ENCODE measurements around the gene PLEKHG5.

The PLEKHG5 gene

GRCh38 chr1:6476483-6476882 lies 15.0 kb downstream of the PLEKHG5 start:
- no peaks in the 10 kb centered on the region for H3K4me1 ChIP-seq (ENCODE audit: low read length)
- H2AFZ ChIP-seq (ENCODE audit: low read depth, low read length), result no peak overlapping the region
- H3K27me3 ChIP-seq (ENCODE audit: low read depth, low read length), result no peaks in the 10 kb centered on the region
- no peak overlapping the region for H3K9ac ChIP-seq (ENCODE audit: low read length)
- H3K4me2 ChIP-seq (ENCODE audit: low read length), result no peak overlapping the region
- H3K27ac ChIP-seq (ENCODE audit: low read length), result no peak overlapping the region
- no peaks in the 10 kb centered on the region for H3K9me3 ChIP-seq (ENCODE audit: insufficient read depth, low read length)
- no peak for TF ChIP-seq EZH2phosphoT487 (IDR thresholded peaks at IDR 0.05; ENCODE audit: low read depth)
- TF ChIP-seq, protein P1, sequence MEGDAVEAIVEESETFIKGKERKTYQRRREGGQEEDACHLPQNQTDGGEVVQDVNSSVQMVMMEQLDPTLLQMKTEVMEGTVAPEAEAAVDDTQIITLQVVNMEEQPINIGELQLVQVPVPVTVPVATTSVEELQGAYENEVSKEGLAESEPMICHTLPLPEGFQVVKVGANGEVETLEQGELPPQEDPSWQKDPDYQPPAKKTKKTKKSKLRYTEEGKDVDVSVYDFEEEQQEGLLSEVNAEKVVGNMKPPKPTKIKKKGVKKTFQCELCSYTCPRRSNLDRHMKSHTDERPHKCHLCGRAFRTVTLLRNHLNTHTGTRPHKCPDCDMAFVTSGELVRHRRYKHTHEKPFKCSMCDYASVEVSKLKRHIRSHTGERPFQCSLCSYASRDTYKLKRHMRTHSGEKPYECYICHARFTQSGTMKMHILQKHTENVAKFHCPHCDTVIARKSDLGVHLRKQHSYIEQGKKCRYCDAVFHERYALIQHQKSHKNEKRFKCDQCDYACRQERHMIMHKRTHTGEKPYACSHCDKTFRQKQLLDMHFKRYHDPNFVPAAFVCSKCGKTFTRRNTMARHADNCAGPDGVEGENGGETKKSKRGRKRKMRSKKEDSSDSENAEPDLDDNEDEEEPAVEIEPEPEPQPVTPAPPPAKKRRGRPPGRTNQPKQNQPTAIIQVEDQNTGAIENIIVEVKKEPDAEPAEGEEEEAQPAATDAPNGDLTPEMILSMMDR (IDR thresholded peaks at IDR 0.05; ENCODE audit: low read depth, low read length), result no peak
- no peaks in the 10 kb centered on the region for H3K36me3 ChIP-seq (replicated peaks; ENCODE audit: low read depth, low read length)
- H3K79me2 ChIP-seq (ENCODE audit: low read length), result no peaks in the 10 kb centered on the region
- H4K20me1 ChIP-seq (ENCODE audit: insufficient read depth, low read length), result no peaks in the 10 kb centered on the region
- H3K4me3 ChIP-seq (ENCODE audit: low read length), result no peak overlapping the region

- Histone ChIP-seq H3K4me3 (ENCODE audit: low read length) (peak overlapping the region; percentile 51), H3K9me3 (ENCODE audit: insufficient read depth, low read length) (no peaks in the 10 kb centered on the region), H3K4me2 (ENCODE audit: low read length) (peak overlapping the region; percentile 71), H3K36me3 (replicated peaks; ENCODE audit: low read depth, low read length) (no peaks in the 10 kb centered on the region), H2AFZ (ENCODE audit: low read depth, low read length) (0 out of 2 replicates have a peak overlapping the region, but pooled peaks have one; percentile 25), H3K79me2 (ENCODE audit: low read length) (no peaks in the 10 kb centered on the region), H3K27ac (ENCODE audit: low read length) (no peak overlapping the region), H4K20me1 (ENCODE audit: insufficient read depth, low read length) (no peaks in the 10 kb centered on the region), H3K4me1 (ENCODE audit: low read length) (no peaks in the 10 kb centered on the region), H3K27me3 (ENCODE audit: low read depth, low read length) (no peaks in the 10 kb centered on the region), H3K9ac (ENCODE audit: low read length) (no peak overlapping the region)
- TF ChIP-seq EZH2phosphoT487 (IDR thresholded peaks at IDR 0.05; ENCODE audit: low read depth), result no peak
- TF ChIP-seq, protein P1 (IDR thresholded peaks at IDR 0.05; ENCODE audit: low read depth, low read length), result peak; percentile 81
Observed at GRCh38 chr1:6475381-6476133, 15.9 kb downstream of the PLEKHG5 start.

GRCh38 chr1:6474815-6475282 lies 16.6 kb downstream of the PLEKHG5 start:
- Histone ChIP-seq H3K4me3 (ENCODE audit: low read length) (no peak overlapping the region), H2AFZ (ENCODE audit: low read depth, low read length) (no peak overlapping the region), H3K9ac (ENCODE audit: low read length) (no peak overlapping the region), H4K20me1 (ENCODE audit: insufficient read depth, low read length) (no peaks in the 10 kb centered on the region), H3K27me3 (ENCODE audit: low read depth, low read length) (no peaks in the 10 kb centered on the region), H3K36me3 (replicated peaks; ENCODE audit: low read depth, low read length) (no peaks in the 10 kb centered on the region), H3K9me3 (ENCODE audit: insufficient read depth, low read length) (no peaks in the 10 kb centered on the region), H3K4me1 (ENCODE audit: low read length) (no peaks in the 10 kb centered on the region), H3K4me2 (ENCODE audit: low read length) (no peak overlapping the region), H3K27ac (ENCODE audit: low read length) (no peak overlapping the region), H3K79me2 (ENCODE audit: low read length) (no peaks in the 10 kb centered on the region)
- no peak for TF ChIP-seq EZH2phosphoT487 (IDR thresholded peaks at IDR 0.05; ENCODE audit: low read depth)
- TF ChIP-seq, protein P1 (IDR thresholded peaks at IDR 0.05; ENCODE audit: low read depth, low read length), result no peak

DNA sequence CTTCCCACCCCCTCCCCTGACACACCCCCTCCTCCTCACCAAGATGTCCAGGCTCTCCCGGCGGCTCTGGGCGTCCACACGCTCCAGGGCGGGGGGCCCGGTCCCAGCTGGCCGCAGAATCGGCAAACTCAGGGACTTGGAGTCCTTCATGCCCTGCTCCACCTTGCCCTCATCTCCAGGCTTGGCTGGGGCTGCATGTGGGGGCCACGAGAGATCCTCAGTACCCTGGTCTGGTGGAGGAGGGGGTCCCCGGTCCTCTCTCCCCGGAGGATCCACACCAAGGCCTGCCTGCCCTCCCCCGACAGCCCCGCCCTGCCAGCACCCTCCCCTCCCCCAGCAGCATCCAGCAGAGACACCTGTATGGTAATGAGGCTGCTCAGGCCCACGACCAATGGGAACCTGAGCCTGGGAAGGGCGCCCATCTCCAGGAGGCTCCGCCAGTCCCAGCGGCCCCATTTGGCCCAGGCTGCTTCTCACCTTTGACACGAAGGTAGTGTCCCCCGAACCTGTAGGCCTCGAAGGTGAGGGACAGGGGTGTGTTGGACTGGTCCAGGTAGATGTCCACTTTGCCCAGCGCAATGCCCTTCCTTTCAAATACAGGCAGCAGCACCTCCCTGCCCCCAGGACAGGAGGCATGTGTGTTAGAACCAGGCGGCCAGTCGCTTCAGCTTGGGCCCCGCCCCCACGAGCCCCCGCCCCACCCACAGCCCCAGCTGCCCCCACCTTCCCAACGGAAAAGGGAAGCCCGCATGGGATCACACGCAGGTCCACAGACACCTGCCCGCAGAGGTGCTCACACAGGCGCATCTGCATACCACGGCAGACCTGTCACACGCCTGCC lies 17.3 kb downstream of the PLEKHG5 start:
- no peak overlapping the region for H3K27ac ChIP-seq (ENCODE audit: low read length)
- no peak overlapping the region for H3K4me3 ChIP-seq (ENCODE audit: low read length)
- H3K36me3 ChIP-seq (replicated peaks; ENCODE audit: low read depth, low read length), result no peaks in the 10 kb centered on the region
- H3K27me3 ChIP-seq (ENCODE audit: low read depth, low read length), result no peaks in the 10 kb centered on the region
- no peak for TF ChIP-seq EZH2phosphoT487 (IDR thresholded peaks at IDR 0.05; ENCODE audit: low read depth)
- TF ChIP-seq, protein P1 (IDR thresholded peaks at IDR 0.05; ENCODE audit: low read depth, low read length), result no peak
- H3K9me3 ChIP-seq (ENCODE audit: insufficient read depth, low read length), result no peaks in the 10 kb centered on the region
- H3K79me2 ChIP-seq (ENCODE audit: low read length), result no peaks in the 10 kb centered on the region
- H2AFZ ChIP-seq (ENCODE audit: low read depth, low read length), result no peak overlapping the region
- H3K4me2 ChIP-seq (ENCODE audit: low read length), result no peak overlapping the region
- H4K20me1 ChIP-seq (ENCODE audit: insufficient read depth, low read length), result no peaks in the 10 kb centered on the region
- H3K4me1 ChIP-seq (ENCODE audit: low read length), result no peaks in the 10 kb centered on the region
- no peak overlapping the region for H3K9ac ChIP-seq (ENCODE audit: low read length)
